NCI-H146 (cell line): ENCODE results near the gene TACSTD2.
"Not testable (repeated sequence)": the region's sequence is repeated elsewhere in the genome, so short reads cannot be mapped to it uniquely, and the experiment has no call there.

Experiments used
- DNase-seq: peaks from one replicate; lab custom pipeline; 2025; lab: John Stamatoyannopoulos, UW

The TACSTD2 gene

DNA sequence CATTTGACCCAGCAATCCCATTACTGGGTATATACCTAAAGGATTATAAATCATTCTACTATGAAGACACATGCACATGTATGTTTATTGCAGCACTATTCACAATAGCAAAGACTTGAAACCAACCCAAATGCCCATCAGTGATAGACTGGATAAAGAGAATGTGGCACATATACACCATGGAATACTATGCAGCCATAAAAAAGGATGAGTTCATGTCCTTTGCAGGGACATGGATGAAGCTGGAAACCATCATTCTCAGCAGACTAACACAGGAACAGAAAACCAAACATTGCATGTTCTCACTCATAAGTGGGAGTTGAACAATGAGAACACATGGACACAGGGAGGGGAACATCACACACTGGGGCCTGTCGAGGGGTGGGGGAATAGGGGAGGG lies 13.3 kb downstream of the TACSTD2 start:
- not testable (repeated sequence) for DNase-seq

DNA sequence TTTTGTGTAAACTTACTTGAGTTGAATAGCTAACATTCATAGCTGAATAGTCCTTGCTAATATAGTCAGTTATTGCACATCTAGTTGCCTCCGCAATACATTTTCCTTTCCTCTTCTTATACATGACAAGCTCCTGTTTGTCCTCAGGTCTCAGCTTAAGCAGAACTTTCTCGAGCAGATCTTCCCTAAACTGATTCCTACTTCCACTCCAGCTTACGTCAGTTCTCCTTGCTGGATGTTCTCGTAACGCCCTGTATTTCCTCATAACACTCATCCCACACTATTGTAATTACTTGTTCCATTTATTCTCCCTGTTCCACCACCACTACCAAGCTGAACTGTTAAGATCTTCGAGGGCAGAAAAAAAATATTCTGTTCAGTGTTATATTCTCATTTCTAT lies 15.4 kb downstream of the TACSTD2 start:
- no peak for DNase-seq

DNA sequence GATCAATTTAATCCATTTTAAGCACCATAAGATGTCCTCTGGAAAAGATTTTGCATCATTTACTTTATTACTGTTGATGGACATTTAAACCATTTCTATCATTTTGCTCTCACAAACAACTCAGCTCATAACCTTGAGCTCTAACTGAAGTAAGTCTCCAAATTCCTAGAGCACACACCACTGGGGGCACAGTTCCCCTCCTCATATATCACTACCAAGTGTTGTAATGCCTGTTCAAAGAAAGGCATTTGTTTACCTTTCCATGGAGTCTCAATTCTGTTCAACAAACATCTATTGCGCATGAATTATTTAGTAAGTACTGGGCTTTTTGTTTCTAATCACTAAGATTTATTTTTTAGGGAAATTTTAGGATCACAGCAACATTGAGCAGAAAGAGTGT lies 21.7 kb downstream of the TACSTD2 start:
- DNase-seq = no peak

DNA sequence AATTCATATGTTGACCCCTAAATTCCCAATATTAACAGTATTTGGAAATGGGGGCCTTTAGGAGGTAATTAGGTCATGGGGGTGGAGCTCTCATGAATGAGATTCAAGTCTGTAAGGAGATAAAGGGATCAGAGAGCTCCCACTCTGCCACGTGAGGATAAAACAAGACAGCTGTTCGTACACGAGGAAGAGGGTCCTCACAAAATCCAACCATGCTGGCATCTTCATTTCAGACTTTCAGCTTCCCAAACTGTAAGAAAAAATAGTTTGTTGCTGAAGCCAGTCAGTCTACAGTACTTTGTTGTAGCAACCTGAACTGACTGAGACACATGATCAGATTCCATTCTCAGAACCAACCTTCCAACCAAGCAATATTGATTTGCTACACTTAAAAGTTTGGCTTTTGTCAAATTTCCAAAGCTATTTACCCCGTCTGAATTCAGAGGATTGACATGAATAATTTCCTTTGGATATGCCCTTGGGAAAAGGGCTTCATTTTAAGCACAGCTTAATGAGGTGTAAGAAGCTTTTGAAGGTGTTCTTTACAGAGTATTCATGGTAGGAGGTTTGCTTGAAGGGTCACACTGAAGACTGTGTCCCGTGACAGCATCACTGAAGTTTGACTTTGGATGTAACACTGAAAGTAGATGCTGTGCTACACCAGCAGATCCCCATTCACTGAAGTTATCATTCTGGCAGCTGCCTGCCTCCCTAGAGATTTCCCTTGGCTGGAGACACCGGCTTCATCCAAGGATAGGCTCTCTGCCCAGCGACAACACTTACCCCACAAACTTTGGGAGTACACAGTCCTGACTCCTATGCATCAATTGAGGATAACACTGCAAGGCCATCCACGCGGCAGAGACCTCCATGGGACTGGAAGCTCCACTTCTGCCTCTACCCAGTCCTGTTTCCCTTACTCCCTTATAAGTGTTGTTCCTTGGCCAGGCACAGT lies 25.6 kb downstream of the TACSTD2 start:
- DNase-seq = no peak

DNA sequence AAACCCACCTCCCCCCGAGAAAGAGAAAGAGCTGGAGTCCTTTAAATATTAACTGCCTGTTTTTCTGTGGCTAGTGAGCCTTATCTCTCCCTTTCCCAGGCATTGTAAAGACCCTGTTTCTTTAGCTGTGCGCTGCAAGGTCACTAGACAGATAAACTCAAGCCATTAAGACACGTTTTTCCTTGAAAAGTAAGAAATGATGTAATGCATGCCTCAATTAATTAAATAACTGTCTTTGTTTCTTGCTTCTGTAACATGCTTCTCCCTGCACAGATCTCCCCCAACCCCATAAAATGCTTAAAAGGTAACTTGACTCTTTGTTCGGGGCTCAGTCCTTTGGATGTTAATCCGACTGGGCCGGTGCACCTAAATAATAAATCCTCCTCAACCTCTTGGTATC lies 27.8 kb downstream of the TACSTD2 start:
- DNase-seq = not testable (repeated sequence)

DNA sequence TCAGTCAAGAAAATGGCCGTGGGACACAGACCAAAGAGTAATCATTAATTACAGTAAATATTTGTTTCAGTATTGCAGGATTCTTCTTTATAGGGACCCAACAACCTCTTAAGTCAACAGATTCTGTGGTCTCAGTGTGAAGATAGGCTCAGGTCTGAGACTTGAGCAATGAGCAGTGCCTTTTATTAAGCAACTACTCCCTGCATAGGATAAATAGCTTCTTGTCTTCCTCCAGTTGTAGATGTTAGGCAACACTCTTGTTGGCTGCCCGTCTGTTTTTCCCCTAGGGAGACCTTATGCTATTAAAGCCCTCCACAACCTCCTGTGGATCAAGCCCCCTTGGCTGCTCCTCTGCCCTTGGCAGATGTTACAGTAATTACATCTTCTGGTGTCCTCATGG lies 28.7 kb downstream of the TACSTD2 start:
- DNase-seq = peak; percentile 15

DNA sequence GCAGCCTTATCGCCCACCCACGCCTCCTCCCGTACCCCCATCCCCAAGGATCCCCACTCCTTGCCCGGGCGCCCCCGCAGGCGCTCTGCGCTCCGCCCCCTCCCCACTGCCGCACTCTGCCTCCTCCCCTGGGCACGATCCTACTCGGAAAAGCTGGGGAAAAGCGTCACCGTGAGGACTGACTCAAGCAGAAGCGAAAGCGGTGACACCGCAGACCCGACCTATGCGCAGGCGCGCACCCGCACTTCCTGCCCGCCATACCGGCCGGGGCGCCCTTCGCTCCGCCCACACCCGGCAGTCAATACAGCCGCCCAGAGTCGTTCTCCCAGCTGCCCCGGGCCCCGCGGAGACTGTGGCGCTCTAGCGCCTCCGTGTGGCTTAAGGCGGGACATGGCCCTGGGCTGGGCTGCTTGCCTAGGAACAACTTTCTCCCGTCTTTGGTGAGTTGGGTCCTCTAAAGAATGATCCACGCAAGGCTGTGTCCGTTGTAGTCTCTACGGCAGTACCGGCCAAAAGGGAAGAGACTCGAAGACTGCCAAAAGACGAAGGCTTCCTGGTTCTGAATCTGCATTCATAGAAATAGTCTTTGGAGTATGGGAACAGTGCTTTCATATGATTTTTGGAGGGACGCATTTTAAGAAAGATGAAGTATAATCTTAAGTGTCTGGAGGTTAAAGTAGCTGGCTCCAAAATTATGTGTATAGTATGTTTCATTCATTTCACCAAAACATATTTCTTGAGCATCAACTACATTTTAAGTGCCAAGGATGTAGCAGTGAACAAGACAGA lies 30.3 kb downstream of the TACSTD2 start, which contains the start of gene OMA1:
TSS of gene OMA1 (minus strand) at position 207 of the 789 bp plus-strand sequence. CDS start 7,432 bp downstream, outside the sequence.
- peak; percentile 97 for DNase-seq

DNA sequence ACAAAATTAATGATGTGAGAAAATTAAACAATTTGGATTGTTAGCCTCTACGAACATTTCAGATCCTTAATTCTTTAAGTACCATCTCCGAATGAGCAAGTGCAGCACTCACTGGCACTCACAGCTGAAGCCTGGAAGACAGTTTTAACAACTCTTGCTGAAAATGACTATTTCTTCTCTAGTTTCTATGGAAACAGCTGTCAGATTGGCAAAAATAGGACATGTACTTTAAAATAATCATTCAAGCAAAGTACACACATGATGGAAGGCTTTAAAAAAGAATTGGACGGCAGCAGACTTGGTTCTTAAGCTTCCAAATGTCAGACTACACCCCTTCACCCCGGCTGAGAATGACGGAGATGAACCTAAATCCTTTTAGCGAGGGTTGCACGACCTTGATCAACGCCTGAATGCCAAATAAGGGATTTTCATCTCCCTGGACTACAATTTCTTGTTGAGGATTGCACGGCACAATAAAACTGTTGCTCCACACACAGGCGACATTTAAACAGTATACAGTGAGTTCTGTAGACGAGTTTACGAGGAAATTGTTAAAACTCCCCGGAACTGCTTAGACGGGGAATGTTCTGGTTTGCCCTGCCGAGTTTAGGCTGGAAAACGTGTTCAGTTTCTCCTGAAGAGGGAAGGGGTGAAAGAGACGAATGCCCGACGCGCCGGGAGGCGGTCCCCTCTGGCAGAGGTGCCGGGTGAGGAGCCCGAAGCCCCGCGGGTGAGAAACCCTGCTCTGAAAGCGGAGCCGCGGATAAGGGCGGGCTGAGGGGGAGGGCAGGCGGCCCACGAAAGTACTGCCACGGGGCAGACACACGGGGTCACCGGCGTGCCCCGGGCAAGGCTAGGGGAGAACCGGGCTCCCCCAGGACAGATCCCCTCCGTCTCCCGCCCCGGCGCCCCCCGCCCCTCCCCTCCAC lies 31.2 kb downstream of the TACSTD2 start:
- peak; percentile 73 for DNase-seq

DNA sequence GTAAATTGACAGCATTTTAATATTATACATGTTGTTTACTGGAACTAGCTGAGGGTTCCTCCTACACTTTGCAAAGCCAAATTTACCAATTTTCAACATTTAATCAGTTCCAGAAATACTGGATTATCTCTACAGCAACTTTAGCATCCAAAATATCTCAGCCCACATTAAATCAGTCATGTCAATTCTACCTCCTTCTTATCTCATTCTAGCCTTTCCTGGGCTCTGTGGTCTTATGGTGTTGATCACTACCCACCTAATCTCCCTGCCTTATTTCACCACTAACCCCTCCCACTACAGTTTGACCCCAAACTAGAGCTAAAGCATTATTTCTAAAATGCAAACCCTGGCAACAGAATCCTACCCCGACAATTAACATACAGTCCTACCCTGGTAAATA lies 33.8 kb downstream of the TACSTD2 start:
- DNase-seq = no peak

DNA sequence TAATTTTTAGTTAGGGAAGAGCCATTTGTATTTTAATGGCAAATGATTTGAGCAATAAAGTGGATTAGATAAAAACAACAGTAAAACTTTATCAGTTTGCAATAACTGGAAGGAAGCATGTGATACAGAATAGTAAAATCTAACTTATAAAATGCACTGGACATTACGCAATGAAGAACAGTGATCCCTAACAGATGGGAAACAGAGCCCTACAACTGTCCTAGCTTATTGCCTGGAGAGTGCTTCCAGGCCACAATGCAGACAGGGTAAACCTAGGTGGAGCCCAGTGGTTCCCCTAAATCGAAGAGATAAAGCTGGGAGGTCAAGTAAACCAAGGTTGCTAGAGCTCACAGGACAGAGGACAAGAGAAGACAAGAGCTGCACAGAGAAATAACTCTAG lies 37.5 kb downstream of the TACSTD2 start:
- DNase-seq = no peak

DNA sequence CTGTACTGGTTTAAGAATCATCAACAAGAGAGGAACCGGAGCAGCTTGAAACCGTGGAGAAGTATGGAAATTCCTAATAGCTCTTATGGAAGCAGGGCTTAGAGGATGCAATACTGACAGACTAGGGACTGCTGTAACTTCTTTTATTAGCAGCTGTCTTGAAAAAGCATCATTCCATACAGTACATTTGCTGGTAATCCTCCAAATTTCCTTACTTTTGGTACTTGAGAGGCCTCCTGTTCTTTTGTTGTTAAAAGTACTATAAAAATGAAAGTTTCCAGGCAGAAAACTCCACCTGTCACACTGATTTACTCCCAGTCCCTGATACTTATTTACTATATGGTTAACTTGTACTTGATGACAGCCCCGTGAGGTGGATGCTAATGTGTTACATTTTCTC lies 38.2 kb downstream of the TACSTD2 start:
- DNase-seq = no peak

DNA sequence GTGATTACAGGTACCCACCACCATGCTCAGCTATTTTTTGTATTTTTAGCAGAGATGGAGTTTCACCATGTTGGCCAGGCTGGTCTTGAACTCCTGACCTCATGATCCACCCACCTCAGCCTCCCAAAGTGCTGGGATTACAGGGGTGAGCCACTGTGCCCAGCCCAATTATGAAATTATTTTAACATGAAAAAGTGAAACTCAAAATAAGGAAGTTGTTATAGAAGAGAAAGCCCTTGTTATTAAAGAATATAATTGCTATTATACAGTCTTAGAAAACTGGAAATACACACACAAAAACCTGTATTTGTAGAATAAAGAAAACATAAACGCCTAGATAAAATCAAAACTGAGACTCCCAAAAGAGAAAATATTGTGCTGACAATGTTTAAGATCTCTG lies 45.2 kb downstream of the TACSTD2 start:
- DNase-seq = not testable (repeated sequence)

DNA sequence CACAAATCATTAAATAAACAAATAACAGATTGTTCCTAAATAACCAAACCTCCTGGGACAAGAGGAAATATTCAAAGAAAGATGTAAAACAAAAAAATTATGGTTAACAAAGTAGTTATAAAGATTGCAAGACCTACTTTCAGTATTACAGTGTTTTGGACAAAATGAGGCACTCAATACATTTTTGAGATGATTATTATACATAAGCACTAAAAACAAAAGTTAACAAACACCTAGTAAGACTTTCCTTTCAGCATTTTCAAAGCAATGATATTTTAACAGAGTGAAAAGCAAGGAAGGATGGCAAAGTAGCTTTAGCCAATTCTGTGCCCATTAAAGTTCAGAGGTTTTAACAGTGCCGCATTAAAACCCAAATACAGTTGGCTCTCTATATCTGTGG lies 47.8 kb downstream of the TACSTD2 start:
- DNase-seq = no peak

DNA sequence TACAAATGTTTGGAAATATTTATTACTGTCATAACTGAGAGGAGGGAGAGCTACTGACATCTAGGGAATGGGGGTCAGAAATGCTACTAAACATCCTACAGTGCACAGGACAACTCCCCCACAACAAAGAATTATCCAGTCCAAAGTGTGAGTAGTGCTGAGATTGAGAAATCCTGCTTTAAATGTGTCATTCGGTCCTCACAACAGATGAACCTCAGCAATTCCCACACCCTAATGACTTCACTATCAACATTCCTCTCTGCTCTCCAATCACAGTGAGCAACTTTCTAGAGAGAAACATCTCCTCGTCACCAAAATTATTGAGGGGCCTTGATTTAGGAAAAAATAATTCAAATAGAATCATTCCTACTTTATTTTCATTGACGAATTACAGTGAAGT lies 48.5 kb downstream of the TACSTD2 start:
- no peak for DNase-seq
